ENCODE measurements around the gene ADAMTSL2. TPM values are rescaled to one million over a fixed set of nuclear protein-coding genes. Genes with fewer than 3 reads are reported as not detected.

Gene ADAMTSL2
- total and polyA plus RNA-seq, 8 donors: 1.3 to 20.6 (median 2.6) TPM; not detected in 2

GRCh38 chr9:133524146-133524545 is 10.4 kb upstream of the ADAMTSL2 start:
- H3K36me3 ChIP-seq: no peaks in the 10 kb centered on the region
- H3K27me3 ChIP-seq: peaks cover 0 to 25% (median 10%) of the 10 kb centered on the region in 3 donors
- whole genome bisulfite sequencing, 5 donors: 85 to 97% (median 90%) methylated on average over 5 of the region's 5 CpGs
- H3K4me3 ChIP-seq: no peak overlapping the region
- TF ChIP-seq EP300 (IDR thresholded peaks at IDR 0.05) (no peak), POLR2A (IDR thresholded peaks at IDR 0.05) (no peak), POLR2AphosphoS5 (IDR thresholded peaks at IDR 0.05) (no peak), CTCF (IDR thresholded peaks at IDR 0.05) (no peak)
- DNase-seq: no peak
- intact Hi-C loops (cut with DNase I; ENCODE audit: low total_unique reads): no loop called here
- H3K27ac ChIP-seq: no peak overlapping the region
- H3K4me1 ChIP-seq: peaks cover 8 to 29% (median 27%) of the 10 kb centered on the region in 4 donors
- no peaks in the 10 kb centered on the region for H3K9me3 ChIP-seq

GRCh38 chr9:133524679-133525228 is 9.8 kb upstream of the ADAMTSL2 start, which contains the start of gene MYMK:
MYMK (minus strand) TSS chr9:133524959; CDS start chr9:133524844, 115 bp downstream.
- H3K4me3 ChIP-seq: no peak within 1 kb of the TSS
- no peak for DNase-seq
- H3K9me3 ChIP-seq: no peaks in the 10 kb centered on the region
- H3K4me1 ChIP-seq: peaks cover 8 to 29% (median 27%) of the 10 kb centered on the region in 4 donors
- H3K36me3 ChIP-seq: no peaks in the 10 kb centered on the region
- H3K27me3 ChIP-seq: peaks cover 0 to 25% (median 14%) of the 10 kb centered on the region in 3 donors
- no peak within 1 kb of the TSS for H3K27ac ChIP-seq
- TF ChIP-seq EP300 (IDR thresholded peaks at IDR 0.05) (no peak), POLR2AphosphoS5 (IDR thresholded peaks at IDR 0.05) (no peak), CTCF (IDR thresholded peaks at IDR 0.05) (no peak), POLR2A (IDR thresholded peaks at IDR 0.05) (no peak)
- intact Hi-C loops (cut with DNase I; ENCODE audit: low total_unique reads): no loop called here
- WGBS, 5 donors: 90 to 96% (median 93%) methylated on average over 13 to 17 of the region's 17 CpGs

GRCh38 chr9:133525677-133526076 is 8.8 kb upstream of the ADAMTSL2 start:
- Histone ChIP-seq H3K27me3 (peaks cover 0 to 25% (median 14%) of the 10 kb centered on the region in 3 donors), H3K4me1 (peaks cover 8 to 29% (median 27%) of the 10 kb centered on the region in 4 donors), H3K4me3 (no peak overlapping the region), H3K27ac (no peak overlapping the region), H3K36me3 (no peaks in the 10 kb centered on the region), H3K9me3 (no peaks in the 10 kb centered on the region)
- DNase-seq: no peak
- intact Hi-C loops (cut with DNase I; ENCODE audit: low total_unique reads): no loop called here
- TF ChIP-seq EP300 (IDR thresholded peaks at IDR 0.05): no peak
- TF ChIP-seq CTCF (IDR thresholded peaks at IDR 0.05): no peak
- no peak for TF ChIP-seq POLR2A (IDR thresholded peaks at IDR 0.05)
- TF ChIP-seq POLR2AphosphoS5 (IDR thresholded peaks at IDR 0.05): no peak
- 60 to 74% (median 69%) methylated on average over 8 of the region's 8 CpGs for WGBS, 5 donors

DNA sequence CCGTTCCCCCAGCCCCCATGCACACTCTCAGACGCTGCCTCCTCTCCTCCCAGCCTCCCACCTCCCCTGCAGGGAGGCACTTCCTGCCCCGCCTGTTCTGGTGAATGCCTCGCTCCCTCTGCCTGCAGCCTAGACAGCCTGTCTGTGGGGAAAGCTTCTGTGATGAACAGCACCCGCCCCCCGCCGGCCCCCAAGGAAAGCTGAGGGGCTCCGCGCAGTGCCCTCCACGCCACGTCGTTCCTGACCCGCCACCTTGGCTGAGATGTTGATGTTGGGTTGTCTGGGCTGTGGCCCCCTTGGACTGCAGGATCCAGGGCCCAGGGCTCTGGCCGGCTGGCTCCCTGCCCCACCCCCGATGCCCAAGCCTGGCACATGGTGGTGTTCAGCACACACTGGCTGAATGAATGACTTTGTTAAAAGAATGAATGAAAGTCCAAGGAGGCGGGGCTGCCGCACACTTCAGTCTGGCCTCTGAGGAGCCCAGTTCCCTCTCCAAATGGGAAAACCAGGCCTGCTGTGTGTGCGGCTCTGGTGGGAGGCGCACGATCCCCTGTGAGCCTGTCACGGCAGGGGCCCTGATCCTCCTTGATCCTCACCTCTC is 7.7 kb upstream of the ADAMTSL2 start:
- intact Hi-C loops (cut with DNase I; ENCODE audit: low total_unique reads): no loop called here
- DNase-seq: no peak
- Histone ChIP-seq H3K9me3 (no peaks in the 10 kb centered on the region), H3K27ac (peak overlapping the region in 2 of 5 donors; percentile 4 to 55), H3K27me3 (peaks cover 0 to 25% (median 14%) of the 10 kb centered on the region in 3 donors), H3K36me3 (no peaks in the 10 kb centered on the region), H3K4me3 (no peak overlapping the region), H3K4me1 (peaks cover 8 to 29% (median 27%) of the 10 kb centered on the region in 4 donors)
- TF ChIP-seq POLR2A (IDR thresholded peaks at IDR 0.05) (no peak), POLR2AphosphoS5 (IDR thresholded peaks at IDR 0.05) (no peak)
- WGBS, 5 donors: 28 to 46% (median 38%) methylated on average over 10 to 21 of the region's 21 CpGs
